ENCODE data around the gene CSAD.

The CSAD gene, protein sequence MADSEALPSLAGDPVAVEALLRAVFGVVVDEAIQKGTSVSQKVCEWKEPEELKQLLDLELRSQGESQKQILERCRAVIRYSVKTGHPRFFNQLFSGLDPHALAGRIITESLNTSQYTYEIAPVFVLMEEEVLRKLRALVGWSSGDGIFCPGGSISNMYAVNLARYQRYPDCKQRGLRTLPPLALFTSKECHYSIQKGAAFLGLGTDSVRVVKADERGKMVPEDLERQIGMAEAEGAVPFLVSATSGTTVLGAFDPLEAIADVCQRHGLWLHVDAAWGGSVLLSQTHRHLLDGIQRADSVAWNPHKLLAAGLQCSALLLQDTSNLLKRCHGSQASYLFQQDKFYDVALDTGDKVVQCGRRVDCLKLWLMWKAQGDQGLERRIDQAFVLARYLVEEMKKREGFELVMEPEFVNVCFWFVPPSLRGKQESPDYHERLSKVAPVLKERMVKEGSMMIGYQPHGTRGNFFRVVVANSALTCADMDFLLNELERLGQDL

GRCh38 chr12:53180220-53180930 lies at the start of gene CSAD, which contains the start of gene ZNF740:
TSS of gene CSAD (minus strand) at chr12:53180925. CDS start at chr12:53173470, 7,455 bp downstream.
TSS of gene ZNF740 (plus strand) at chr12:53180722. CDS start at chr12:53181984, 1,262 bp downstream.
- peak; percentile 98 for DNase-seq

DNA sequence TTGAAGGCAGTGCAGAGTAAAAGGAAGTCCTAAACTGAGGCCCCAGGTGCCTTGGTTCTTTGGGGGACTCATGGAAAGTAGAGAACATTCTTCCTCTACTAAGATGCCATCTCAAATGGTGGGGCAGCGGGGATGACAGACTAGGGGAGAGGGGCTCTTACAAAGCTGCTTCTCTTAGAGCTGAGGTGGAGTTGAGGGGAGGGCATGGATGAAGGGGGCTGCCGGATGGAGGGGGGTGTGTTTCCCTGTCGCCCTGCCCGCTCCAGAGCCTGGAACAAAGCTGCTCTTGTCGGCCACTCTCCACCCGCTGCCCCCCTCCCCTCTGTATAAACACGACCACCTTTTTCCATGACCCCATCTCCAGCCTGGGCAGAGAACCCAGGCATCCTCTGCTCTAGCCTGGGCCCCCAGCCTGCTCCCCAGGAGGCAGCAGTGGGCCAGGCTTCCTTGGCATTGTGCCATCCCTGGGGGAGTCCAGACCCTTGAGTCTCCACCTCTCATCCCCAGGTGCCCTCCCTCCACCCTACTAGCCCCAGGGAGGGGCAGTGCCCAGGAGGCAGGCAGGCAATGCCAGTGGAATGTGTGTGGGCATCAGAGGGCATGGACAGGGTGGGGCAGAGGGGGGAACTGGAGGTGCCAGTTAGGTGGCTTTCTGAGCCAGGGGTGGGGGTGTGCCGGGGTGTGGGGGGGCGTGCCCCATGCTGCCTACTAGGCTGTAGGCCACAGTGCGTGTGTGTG lies 49.6 kb upstream of the CSAD start:
- DNase-seq, result no peak

- no peak for DNase-seq
Measured at GRCh38 chr12:53229454-53229853, 48.7 kb upstream of the CSAD start.

DNA sequence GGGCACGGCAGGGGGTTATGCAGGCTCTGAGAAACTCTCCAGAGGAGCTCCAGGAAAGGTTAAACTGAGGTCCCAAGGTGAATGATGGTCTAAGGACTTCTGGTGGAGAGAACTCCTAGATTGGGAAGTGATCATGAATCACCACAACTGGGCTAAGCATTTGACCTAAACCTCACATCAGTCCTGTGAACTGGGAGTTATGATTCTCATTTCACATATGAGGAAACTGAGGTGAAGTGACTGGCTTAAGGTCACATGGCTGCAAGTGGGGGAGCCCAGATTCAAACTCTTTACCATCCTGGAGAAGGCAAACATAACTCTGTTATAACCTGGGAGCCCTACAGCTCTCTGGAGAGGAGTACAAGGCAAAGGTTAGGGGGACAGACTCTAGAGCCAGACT lies 47.1 kb upstream of the CSAD start:
- no peak for DNase-seq

DNA sequence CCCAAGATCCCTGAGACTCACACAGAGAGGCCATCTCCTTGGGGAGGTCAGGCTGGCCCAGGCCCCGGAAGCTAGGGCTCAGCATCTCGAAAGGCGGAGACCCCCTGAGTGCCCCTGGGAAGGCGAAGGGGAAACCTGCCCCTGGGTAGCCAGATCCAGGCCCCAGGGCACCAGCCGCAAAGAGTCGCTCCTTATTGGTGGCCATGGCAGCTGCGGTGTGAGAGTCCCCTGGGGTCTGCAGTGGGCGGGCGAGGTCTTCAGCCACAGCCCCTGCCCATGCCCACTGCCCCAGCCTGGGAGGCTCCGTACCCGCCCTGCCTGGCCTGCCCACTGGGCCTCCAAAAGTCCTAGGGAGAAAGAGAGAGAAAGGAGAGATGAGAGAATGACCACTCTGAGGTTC lies 46.6 kb upstream of the CSAD start:
- no peak for DNase-seq

GRCh38 chr12:53226815-53227214 lies 46.1 kb upstream of the CSAD start:
- DNase-seq, result no peak

- DNase-seq, result no peak
Measured at GRCh38 chr12:53225635-53226424, 45.1 kb upstream of the CSAD start.

DNA sequence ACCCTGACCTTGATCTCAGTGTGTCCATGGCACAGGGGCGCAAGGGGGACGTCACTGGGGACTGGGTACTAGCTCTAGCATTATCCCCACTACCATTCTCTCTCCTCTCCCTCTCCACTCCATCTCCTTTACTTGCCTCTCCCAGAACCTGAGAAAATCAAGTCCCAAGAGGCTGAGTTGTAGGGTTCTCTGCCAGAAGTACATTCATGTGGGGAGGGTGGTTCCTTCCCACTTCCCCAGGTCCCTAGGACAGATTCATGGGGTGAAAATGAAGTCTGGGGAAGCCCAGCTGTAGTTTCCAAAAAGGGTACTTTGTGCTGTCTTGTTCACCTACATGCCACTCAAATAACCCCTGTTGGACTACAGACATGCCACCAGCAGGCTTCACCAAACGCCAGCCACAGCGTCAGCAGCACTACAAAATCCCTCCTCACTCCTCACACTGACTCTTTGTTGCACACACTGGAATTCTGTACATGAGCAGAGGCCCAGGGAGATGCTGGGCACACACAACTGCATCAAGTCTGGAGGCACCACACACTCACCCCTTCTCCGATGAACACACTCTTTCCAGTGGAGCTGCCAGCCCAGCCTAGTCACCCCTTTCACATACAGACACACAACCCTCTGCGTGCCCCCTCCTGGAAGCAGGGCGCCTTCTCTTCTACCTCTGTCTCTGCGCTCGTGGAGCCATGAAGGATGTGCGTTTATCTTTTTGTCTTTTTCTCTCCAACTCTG lies 44.3 kb upstream of the CSAD start:
- DNase-seq, result no peak

- no peak for DNase-seq
Measured at GRCh38 chr12:53224061-53224896, 43.6 kb upstream of the CSAD start.

- DNase-seq, result no peak
Measured at GRCh38 chr12:53223389-53224060, 42.8 kb upstream of the CSAD start.

DNA sequence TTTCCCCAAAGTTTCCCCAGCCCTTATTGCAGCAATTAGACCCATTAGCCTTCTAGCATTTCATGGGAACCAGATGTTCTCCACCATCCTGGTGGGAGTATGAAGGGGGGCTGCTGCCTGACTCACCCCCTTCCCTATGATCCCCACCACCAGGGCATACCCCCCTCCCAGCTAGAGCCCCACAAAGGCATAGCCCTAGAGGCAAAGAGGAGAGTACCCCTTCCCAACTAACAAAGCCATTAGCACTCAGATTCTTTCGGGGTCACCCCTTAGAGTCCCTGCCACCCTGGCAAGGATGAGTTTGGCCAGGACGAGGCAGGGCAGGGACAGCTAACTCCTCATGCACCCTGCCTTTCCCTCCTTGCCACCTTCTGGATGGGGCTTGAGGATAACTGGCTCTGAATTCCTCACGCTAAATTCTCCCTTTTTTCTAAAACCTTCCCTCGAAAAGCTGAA lies 42.1 kb upstream of the CSAD start:
- DNase-seq, result no peak

DNA sequence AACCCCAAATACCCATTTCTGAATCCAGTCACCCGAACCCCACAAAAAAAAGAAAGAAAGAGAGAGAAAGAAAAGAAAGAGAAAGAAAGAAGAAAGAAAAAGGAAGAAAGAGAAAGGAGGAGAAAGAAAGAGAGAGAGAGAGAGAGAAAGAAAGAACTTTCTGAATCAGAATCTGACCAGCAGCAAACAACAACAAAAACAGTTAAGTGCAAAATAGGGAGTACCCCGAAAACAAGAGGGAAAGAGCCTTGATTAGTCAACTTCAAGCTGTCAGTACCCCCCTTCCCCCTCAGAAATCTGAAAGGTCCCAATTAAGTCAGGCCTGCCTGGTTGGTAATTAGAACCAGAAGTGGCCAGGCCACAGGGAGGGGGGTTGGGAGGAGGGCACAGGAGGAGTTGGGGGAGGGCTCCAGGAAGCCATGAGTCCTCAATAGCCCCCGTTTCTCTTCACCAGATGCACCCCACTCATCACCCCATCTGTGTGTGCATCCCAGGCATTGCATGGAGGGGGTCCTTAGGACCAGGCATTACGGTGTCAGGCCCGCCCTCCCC lies 41.5 kb upstream of the CSAD start:
- DNase-seq, result no peak

GRCh38 chr12:53221203-53222080 lies 40.7 kb upstream of the CSAD start:
- DNase-seq, result no peak

DNA sequence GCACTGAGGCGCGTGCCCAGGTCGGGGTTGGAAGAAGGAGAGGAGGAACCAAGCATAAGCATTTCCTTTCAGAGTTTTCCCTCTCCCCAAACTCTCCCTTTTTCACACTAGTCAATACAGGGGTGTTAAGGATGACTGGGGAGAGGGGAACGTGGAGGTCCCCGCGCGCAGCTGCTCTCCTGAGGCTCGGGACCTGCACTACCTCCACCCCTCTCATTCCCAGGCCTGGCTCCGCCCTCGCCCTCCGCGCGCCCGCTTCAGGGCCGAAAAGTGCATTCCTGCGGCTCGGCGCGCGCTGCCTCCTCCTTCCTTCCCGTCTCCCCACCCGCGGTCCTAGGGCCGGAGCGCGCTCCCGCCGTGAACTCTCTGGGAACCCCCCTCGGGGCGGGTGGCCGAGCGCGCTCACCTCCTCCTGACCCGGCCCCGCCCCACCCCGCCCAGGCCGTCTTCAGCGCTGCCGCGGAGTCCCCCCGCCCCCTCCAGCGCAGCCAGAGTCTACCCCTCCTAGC lies 40.0 kb upstream of the CSAD start:
- peak; percentile 67 for DNase-seq

GRCh38 chr12:53219956-53220693 lies 39.4 kb upstream of the CSAD start:
- peak; percentile 25 for DNase-seq

GRCh38 chr12:53219292-53219955 lies 38.7 kb upstream of the CSAD start:
- DNase-seq, result no peak
